GM15510 (cell line): ENCODE results near the gene ZNRF4.

Source experiments
- POLR2A ChIP-seq: IDR thresholded peaks from 3 replicates; pipeline ENCODE4 v1.6.1; 2011; ENCODE audit warnings: borderline replicate concordance; ENCODE audit not compliant: insufficient read length; ENCODE audit errors: extremely low read depth

ZNRF4 gene

DNA sequence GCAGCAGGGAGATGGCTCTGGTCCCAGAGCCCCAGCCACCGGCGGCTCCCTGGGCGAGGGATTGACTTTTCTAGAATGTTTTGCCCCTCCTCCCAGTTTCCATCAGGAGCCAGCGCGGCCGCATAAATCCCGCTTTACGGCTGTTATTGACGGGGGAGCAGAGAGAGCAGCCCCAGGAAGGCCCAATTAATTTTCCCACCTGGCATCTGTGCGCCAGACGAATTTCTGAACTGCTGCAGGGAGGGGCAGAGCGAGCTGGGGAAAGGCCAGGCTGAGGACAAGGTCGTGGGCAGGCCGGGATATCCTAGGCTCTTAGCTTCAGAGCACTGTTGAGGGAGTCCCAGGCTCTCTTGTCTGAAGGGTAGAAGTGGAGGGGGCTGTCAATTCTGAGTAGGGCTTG, 24.7 kb downstream of the ZNRF4 start:
- no peak for TF ChIP-seq POLR2A

DNA sequence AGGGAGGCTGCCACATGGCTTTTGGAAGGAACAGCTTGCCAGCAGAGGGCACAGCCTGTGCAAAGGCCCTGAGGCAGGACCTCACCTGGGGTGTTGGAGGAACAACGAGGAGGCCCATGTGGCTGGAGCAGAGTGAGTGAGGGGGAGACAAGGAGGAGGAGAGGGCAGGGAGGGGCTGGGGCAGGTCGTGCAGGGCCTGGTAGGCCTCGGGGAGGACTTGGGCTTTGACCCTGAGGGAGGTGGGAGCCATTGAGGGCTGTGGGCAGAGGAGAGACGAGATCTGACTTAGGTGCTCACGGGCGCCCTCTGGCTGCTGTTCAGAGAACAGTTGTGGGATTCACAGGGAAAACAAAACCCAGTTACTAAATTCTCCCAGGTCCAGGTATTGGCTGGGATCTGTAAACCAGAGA, 25.2 kb downstream of the ZNRF4 start:
- TF ChIP-seq POLR2A: no peak

DNA sequence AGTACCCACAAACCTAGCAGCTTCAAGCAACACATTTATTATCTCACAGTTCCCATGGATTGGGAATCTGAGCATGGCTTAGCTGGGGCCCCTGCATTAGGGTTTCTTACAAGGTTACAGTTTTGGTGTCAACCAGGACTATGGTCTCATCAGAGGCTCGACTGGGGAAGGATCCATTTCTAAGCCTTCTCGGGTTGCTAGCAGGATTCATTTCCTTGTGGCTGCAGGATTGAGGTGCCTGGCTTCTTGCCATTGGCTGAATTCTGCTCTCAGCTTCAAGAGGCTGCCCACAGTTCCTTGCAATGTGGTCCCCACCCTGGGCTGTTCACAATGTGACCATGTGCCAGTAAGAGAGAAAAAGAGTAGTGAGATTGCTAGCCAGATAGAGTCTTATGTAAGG, 26.7 kb downstream of the ZNRF4 start:
- TF ChIP-seq POLR2A: no peak

DNA sequence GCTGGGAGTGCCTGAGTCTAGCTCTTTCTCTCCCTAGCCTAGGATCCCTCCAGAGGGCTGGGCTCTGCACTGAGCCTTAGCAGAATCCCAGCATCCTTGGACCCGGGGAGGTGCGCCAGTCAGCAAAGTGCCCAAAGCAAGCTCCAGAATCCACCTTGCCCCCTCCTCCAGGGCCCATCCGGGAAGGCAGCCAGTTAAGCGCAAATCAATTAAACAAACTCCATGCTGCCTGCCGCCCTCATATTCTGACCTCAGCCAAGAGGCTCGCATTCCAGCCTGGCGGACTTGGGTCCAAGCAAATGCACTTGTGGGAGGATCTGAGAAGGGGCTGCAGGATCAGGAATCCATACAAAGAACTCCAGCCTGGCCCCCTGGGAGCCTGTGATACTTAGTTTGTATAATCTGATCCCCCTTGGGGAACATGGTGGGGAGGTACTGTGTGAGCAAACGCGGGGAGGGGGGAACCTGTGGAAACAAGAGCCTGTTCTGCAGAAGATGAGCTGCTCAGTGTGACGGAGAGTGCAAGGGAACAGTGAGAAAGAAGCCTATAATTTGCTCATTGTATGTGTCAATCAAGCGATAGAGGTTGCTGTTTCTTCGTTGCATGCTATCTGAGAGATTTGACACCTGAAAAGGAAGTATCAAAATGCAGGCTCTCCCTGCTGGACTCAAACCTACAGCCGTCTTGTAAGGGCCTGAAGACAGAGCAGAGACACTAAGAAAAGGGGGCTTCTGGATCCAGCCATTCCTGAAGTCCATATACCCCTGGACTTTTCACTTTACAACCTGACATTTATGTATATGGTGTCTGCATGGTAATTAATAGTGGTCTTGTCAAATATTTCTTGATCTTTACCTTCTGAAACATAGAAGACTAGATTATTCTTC, 29.4 kb downstream of the ZNRF4 start:
- TF ChIP-seq POLR2A: no peak

DNA sequence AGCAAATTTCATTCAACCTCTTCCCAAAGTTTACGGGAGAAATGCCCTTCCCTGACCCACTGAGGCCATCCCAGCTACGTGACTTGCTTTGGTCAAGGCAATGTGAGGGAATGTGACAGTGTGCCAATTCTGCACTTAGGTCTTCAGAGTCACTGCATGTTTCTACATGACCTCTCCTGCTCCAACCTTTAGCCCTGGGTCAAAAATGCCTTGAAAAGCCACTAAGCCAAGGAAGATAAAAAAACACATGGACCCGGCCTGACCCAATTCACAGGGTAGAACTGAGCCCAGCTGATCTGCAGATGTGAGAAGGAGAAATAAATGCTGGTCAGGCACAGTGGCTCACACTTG, 30.0 kb downstream of the ZNRF4 start:
- TF ChIP-seq POLR2A: no peak

DNA sequence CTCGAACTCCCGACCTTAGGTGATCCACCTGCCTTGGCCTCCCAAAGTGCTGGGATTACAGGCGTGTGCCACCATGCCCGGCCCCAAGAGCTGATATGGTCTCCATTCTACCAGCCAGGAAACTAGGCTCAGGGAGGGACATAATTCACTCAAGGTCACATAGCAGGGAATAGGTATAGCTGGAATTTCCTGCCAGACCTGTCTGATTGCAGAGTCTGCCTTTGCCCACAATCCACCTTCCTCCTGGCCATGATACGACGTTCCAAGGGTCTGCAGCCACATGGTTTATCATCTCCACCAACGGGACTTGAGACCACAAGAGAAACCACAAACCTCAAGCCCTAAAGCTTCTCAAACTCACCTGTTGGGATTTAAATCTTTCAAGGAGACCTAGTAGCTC, 32.0 kb downstream of the ZNRF4 start:
- TF ChIP-seq POLR2A: no peak

DNA sequence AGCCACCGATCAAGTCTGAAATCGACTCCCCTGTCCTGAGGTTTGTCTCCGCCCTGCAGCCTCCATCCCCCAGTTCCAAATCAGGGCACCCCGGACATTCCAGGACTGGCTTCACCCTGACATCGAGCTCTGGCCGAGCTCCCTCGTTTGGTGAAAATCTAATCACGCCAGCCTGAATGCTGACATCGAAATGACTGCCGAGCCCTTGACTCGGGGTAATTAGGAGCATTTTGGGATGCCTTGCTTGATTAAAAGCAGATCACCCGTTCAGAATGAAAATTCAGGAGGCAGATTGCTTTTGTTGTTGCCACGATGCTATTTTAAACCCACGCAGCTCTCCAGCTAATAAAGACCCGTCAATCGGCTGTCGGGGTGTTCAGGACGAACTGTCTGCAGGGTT, 34.3 kb downstream of the ZNRF4 start:
- TF ChIP-seq POLR2A: no peak

DNA sequence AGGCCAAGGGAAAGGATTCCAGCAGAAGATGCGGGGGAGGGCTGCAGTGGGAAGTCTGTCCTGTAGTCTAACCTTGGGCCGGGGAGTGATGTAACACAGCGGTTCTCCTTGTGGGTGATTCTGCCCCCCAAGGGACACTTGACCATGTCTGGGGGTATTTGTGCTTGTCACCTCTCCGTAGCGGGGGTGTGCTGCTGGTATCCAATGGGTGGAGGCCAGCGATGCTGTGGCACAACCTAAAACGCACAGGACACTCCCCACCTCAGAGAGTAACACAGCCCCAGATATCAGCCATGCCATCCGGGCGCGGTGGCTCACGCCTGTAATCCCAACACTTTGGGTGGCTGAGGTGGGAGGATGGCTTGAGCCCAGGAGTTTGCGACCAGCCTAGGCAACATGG, 36.3 kb downstream of the ZNRF4 start:
- no peak for TF ChIP-seq POLR2A

DNA sequence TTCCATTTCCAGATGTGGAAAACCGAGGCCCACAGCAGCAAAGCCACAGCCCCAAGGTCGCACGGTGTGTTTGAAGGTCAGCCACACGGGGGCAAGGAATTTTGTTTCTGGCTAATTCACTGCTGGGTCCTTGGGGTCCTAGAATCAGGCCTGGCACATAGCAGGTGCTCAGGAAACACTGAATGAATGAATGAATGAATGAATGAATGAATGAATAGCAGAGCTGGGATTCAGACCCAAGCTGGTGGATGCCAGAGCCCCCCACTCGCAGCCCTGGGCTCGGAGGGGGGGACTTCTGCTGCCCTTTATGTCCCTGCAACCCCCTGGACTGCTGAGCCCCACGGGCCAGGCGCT, 37.0 kb downstream of the ZNRF4 start:
- no peak for TF ChIP-seq POLR2A

DNA sequence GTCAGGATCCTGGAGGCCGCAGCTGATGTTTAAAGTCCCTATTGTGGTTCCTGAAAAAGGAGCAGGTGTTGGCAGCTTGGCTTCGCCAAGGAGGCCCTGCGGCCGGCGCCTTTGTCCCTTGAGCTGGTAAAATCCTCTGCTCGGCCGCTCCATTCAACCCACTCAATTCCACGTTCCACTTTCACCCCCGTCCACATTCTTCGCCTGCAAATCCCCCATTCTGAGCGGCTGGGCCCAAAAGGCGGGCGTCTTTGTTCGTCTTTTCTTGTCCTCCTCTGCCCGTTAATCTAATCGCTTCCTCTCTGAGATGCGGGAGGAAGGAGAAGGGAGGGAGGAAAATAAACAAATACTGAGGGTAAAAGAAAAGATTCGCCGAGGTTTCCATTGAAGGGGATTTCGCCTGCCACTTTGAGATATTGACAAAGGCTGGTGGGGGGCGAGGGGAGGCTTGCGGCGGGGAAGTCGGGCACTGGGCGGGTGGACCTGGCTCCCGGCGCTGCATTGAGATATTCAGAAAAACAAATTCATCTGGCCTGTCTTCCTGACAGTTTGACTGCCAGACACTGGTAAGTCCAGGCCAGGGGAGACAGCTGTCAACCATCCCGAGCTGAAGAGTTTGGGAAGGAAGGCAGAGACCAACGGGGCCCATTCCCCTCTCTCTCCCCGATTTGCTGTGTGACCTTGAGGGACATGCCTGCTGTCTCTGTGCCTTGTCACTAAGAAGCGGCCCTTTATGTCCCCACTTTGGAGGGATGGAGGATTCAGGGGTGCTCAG, 37.6 kb downstream of the ZNRF4 start:
- TF ChIP-seq POLR2A: no peak

DNA sequence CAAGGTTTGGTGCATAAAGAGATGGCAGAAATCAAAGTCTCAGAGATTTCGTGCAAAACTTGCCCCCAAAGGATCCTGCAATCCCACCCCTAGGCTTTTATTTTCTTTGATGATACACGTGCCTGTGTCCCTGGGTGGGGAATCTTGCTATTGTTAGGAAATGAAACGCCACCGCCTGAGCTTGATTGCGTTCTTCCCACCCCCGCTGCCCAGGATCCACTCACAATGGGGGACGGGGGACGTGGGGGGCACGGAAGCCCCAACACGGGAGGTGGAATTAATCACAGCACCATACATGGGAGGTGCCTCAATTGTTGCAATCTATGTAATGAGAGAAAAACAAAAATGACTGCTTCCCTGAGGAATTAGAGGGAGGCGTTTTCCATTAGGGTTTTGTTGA, 39.6 kb downstream of the ZNRF4 start:
- TF ChIP-seq POLR2A: no peak

DNA sequence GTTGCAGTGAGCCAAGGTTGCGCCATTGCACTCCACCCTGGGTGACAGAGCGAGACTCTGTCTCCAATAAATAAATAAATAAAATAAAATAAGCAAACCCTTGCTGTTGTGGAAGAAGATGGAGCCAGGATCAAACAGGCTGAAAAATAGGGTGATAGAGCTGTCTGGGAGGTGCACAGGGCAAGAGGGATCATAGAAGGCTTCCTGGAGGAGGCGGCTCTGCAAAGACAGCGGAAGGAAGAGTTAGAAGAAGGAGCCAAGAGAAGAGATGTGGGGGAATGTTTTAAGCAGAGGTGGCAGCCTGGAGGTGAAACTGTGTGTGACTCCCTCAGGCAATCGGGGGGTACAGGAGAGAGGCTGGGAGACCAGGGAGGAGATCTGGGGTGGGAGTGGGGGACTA, 40.6 kb downstream of the ZNRF4 start:
- no peak for TF ChIP-seq POLR2A

DNA sequence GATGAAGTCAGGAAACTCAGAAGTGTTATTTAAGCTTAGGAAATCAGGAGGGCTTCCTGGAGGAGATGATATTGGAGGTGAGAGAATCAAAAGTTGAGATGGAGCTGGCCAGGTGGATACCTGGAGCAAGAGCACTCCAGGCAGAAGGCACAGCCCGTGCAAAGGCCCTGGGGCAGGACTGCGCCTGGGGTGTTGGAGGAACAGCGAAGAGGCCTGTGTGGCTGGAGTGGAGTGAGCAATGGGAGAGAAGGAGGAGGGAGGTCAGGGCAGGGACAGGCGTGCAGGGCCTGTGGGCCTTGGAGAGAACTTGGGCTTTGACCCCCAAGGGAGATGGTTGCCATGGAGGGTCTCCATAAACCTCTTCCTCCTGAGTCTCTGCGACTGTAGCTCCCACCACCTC, 42.1 kb downstream of the ZNRF4 start:
- no peak for TF ChIP-seq POLR2A

DNA sequence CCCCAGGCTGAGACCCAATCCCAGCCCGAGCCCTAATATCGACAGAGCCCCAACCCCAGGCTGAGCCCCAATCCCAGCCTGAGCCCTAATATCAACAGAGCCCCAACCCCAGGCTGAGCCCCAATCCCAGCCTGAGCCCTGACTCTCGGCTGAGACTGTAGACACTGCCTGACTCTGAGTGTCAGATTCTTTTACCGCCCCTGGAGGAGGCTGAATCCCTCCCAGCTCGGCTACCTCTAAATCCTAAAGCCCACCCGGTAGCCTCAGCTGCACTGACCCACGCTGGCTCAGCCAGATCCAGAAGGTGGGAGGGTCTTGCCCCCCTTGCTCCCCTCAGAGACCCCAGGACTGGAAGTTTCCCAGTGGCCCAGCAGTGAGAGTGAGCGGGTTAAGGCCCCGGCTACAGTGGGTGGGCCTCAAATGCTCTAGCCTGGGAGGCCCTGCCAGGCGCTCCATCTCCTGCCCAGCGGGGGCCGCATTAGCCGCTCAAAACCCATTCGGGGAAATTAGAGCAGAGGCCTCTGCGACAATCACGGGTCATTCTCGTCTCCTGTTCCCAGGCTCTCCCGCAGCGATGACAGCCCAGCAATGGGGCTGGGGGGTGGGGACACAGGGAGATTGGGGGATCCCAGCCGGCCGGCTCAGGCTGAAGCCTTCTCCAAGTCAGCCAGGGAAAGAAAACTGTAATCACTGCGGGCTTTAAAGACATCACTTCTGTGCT, 43.8 kb downstream of the ZNRF4 start:
- TF ChIP-seq POLR2A: no peak

DNA sequence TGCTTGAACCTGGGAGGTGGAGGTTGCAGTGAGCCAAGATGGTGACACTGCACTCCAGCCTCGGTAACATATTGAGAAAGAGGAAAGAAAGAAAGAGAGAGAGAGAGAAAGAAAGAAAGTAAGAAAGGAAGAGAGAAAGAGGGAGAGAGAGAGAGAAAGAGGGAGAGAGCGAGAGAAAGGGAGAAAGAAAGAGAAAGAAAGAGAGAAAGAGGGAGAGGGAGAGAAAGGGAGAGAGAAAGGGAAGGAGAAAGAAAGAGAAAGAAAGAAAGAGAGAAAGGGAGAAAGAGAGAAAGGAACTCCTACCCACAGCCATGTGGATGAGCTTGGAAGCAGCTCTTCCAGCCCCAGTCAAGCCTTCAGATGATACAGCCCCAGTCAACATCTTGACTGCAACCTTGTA, 46.7 kb downstream of the ZNRF4 start:
- TF ChIP-seq POLR2A: no peak
